Peyer's patch (tissue), 4 donors: ENCODE results near the gene CLCF1.

Experiments
- POLR2A ChIP-seq, 2 donors: fragments of 450-650 bp; IDR thresholded peaks; one replicate each; pipeline ENCODE4 v1.5.1; 2017; ENCODE audit warnings: antibody characterized with exemption in 2 of 2, mild to moderate bottlenecking in 2 of 2, moderate library complexity in 2 of 2
- TF ChIP-seq, protein P1 (sequence below), 6 experiments: fragments of 450-650 bp in 4 of 6; fragments of 200-600 bp in 2 of 6; sonication (generic) in 1 of 6; IDR thresholded peaks; one replicate each; pipeline ENCODE4 v1.5.1; 2017 to 2019; ENCODE audit warnings: antibody characterized with exemption in 6 of 6, mild to moderate bottlenecking in 3 of 6, moderate library complexity in 1 of 6

GRCh38 chr11:67315325-67315909 is 58.0 kb downstream of the CLCF1 start:
- TF ChIP-seq, protein P1, sequence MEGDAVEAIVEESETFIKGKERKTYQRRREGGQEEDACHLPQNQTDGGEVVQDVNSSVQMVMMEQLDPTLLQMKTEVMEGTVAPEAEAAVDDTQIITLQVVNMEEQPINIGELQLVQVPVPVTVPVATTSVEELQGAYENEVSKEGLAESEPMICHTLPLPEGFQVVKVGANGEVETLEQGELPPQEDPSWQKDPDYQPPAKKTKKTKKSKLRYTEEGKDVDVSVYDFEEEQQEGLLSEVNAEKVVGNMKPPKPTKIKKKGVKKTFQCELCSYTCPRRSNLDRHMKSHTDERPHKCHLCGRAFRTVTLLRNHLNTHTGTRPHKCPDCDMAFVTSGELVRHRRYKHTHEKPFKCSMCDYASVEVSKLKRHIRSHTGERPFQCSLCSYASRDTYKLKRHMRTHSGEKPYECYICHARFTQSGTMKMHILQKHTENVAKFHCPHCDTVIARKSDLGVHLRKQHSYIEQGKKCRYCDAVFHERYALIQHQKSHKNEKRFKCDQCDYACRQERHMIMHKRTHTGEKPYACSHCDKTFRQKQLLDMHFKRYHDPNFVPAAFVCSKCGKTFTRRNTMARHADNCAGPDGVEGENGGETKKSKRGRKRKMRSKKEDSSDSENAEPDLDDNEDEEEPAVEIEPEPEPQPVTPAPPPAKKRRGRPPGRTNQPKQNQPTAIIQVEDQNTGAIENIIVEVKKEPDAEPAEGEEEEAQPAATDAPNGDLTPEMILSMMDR (IDR thresholded peaks at IDR 0.05) = no peak
- no peak for TF ChIP-seq POLR2A (IDR thresholded peaks at IDR 0.05)
